Loucy (cell line): Measurements from ENCODE around the gene SLC16A4.

Source experiments
- CTCF ChIP-seq: fragments of 200-600 bp; sonication (generic); conservative IDR thresholded peaks from 2 replicates; pipeline ENCODE4 v1.5.1; 2014; ENCODE audit warnings: mild to moderate bottlenecking, antibody characterized with exemption, low read length
- EZH2phosphoT487 ChIP-seq: fragments of 200-600 bp; IDR thresholded peaks from 2 replicates; pipeline ENCODE4 v1.6.1; 2018; ENCODE audit warnings: antibody characterized with exemption, mild to moderate bottlenecking, moderate library complexity, borderline replicate concordance

- TF ChIP-seq CTCF (no peak), EZH2phosphoT487 (no peak)
Observed at GRCh38 chr1:110346690-110347089, 44.1 kb downstream of the SLC16A4 start.
